ENCODE data around the gene FAM240A.
A peak's percentile ranks its signal among the peaks of the same experiment; 100 is the strongest.

Gene FAM240A

GRCh38 chr3:46619845-46620778 is 7.8 kb downstream of the FAM240A start:
- no peak for ATAC-seq (replicated peaks; ENCODE audit: extremely low read depth, poor library complexity, severe bottlenecking)
- Mint-ChIP-seq H3K9me3 (no peaks in the 10 kb centered on the region), H3K27me3 (peaks cover 64% of the 10 kb centered on the region), H3K4me3 (no peak overlapping the region), H3K27ac (ENCODE audit: low read depth) (no peak overlapping the region), H3K36me3 (ENCODE audit: insufficient read depth) (no peaks in the 10 kb centered on the region), H3K4me1 (no peaks in the 10 kb centered on the region)
- no peak for DNase-seq (ENCODE audit: low spot score in 2 of 2)

- DNase-seq (ENCODE audit: low spot score in 2 of 2): no peak
- no peak for ATAC-seq (replicated peaks; ENCODE audit: extremely low read depth, poor library complexity, severe bottlenecking)
- peaks cover 42% of the 10 kb centered on the region for H3K27me3 Mint-ChIP-seq
- peaks cover 5% of the 10 kb centered on the region for H3K4me1 Mint-ChIP-seq
- no peaks in the 10 kb centered on the region for H3K9me3 Mint-ChIP-seq
- H3K27ac Mint-ChIP-seq (ENCODE audit: low read depth): no peak overlapping the region
- no peak overlapping the region for H3K4me3 Mint-ChIP-seq
- no peaks in the 10 kb centered on the region for H3K36me3 Mint-ChIP-seq (ENCODE audit: insufficient read depth)
These were observed 12.2 kb downstream of the FAM240A start for GRCh38 chr3:46624533-46624932.

DNA sequence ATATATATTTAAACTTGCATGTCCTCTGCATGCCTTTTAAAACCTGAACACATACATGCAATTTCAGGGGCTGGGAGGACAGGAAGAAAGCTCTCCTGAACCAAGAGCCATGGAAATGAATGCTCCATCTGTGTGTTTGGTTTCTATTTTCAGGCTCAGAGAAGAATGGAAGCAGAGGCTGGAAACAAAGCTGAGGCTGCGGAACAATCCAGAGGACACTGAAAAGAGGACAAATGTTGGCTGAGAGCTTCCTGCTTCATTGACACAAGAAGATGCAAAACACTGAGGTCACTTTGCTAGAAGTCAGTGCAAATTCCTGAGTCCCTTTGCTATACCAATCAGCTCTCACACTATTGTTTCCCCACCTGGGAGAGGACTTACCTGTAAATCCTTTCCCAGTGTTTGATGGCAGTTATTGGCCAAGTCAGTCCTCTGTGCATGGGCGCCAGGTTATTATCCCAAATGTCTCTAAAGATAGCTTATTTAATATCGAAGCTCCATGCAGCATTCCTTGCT is 12.7 kb downstream of the FAM240A start:
- Mint-ChIP-seq H3K36me3 (ENCODE audit: insufficient read depth) (no peaks in the 10 kb centered on the region), H3K27ac (ENCODE audit: low read depth) (no peak overlapping the region), H3K27me3 (peaks cover 37% of the 10 kb centered on the region), H3K4me1 (peaks cover 7% of the 10 kb centered on the region), H3K9me3 (no peaks in the 10 kb centered on the region), H3K4me3 (no peak overlapping the region)
- no peak for ATAC-seq (replicated peaks; ENCODE audit: extremely low read depth, poor library complexity, severe bottlenecking)
- DNase-seq (ENCODE audit: low spot score in 2 of 2): no peak

DNA sequence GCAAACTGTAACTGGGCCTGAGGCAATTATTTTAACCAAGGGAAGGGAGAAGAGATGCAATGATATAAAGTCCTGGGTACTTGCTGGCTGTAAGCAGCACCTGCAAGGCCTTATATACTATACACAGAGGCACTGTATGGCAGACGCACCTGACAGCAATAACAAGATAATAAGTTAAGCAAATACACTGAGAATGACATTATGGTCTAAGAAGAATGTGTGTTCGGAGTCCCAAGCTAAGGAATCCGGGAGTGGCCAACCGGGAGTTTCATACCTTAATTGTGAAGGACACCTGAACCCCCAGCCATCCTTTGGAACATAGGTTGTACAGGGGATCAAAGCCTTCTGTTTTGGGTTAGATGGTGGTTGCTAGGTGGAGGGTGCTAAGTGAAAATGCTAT is 13.7 kb downstream of the FAM240A start:
- peaks cover 27% of the 10 kb centered on the region for H3K27me3 Mint-ChIP-seq
- H3K36me3 Mint-ChIP-seq (ENCODE audit: insufficient read depth): no peaks in the 10 kb centered on the region
- no peak overlapping the region for H3K4me3 Mint-ChIP-seq
- H3K4me1 Mint-ChIP-seq: peaks cover 7% of the 10 kb centered on the region
- ATAC-seq (replicated peaks; ENCODE audit: extremely low read depth, poor library complexity, severe bottlenecking): no peak
- no peaks in the 10 kb centered on the region for H3K9me3 Mint-ChIP-seq
- no peak for DNase-seq (ENCODE audit: low spot score in 2 of 2)
- H3K27ac Mint-ChIP-seq (ENCODE audit: low read depth): no peak overlapping the region

DNA sequence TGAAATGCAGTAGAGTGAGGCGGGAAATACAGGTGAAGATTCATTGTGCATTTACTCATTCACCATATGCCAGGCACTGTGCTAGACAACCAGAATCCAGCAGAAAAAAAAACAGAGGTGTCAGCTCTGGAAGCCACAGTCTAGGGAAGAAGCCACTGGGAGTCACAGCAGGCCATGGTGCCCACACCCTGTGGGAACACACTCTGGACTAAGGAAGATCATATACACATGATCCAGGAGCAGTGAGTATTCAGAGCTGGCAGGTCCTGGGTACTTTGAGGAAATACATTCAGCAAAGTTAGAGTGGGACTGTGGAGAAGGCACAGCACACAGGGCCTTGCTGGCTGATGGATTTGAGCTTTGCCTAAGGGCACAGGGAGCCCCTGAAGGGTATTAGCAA is 14.8 kb downstream of the FAM240A start:
- H3K36me3 Mint-ChIP-seq (ENCODE audit: insufficient read depth): no peaks in the 10 kb centered on the region
- DNase-seq (ENCODE audit: low spot score in 2 of 2): no peak
- peaks cover 7% of the 10 kb centered on the region for H3K4me1 Mint-ChIP-seq
- H3K4me3 Mint-ChIP-seq: no peak overlapping the region
- H3K27me3 Mint-ChIP-seq: peaks cover 26% of the 10 kb centered on the region
- no peaks in the 10 kb centered on the region for H3K9me3 Mint-ChIP-seq
- H3K27ac Mint-ChIP-seq (ENCODE audit: low read depth): no peak overlapping the region
- no peak for ATAC-seq (replicated peaks; ENCODE audit: extremely low read depth, poor library complexity, severe bottlenecking)

GRCh38 chr3:46628901-46629369 is 16.6 kb downstream of the FAM240A start:
- Mint-ChIP-seq H3K36me3 (ENCODE audit: insufficient read depth) (no peaks in the 10 kb centered on the region), H3K9me3 (no peaks in the 10 kb centered on the region), H3K27ac (ENCODE audit: low read depth) (peak overlapping the region; percentile 86), H3K4me1 (peaks cover 7% of the 10 kb centered on the region), H3K27me3 (peaks cover 11% of the 10 kb centered on the region), H3K4me3 (peak overlapping the region; percentile 58)
- DNase-seq (ENCODE audit: low spot score in 2 of 2) (no peak), ATAC-seq (replicated peaks; ENCODE audit: extremely low read depth, poor library complexity, severe bottlenecking) (no peak)

DNA sequence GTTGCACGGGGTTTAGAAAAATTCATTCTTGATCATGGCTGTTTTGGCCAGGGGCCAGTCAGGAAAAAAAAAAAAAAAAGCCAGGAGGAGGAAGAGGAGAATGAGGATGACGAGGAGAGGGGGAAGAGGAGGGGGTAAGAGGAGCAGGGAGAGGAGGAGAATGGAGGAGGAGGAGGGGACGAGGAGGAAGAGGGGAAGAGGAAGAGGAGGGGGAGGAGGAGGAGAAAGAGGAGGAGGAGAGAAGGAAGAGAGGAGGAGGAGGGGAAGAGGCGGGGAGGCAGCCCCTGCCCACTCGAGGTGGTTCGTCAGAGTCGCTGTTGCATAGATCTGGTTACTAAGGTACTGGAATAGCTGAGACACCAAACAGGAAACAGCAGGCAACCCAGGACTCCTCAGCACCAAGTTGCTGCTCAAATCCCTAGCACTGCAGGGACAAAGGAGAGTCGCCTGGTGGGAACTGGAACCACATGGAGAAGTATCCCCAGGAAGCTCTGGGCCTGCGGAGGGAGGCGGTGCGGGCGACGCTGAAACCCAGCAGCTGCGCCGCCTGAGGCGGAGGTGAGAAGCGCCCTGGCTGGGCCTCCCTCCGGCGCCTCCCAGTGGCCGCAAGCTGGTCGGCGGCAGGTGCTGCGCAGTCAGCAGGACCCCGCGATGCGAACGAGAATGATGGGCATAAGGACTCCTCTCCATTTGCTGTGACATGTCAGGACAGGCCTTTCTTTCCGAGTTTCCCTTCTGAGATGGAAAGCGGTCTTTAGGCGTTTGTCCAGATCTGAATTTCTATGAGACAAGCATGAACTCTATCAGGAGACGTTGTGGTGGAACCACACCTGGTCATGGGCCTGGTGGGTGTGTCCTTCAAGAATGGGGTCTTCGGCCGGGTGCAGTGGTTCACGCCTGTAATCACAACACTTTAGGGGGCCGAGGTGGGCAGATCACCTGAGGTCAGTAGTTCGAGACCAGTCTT is 17.5 kb downstream of the FAM240A start:
- Mint-ChIP-seq H3K9me3 (no peaks in the 10 kb centered on the region), H3K27ac (ENCODE audit: low read depth) (peak overlapping the region; percentile 86), H3K27me3 (peaks cover 7% of the 10 kb centered on the region), H3K4me3 (peak overlapping the region; percentile 58), H3K36me3 (ENCODE audit: insufficient read depth) (no peaks in the 10 kb centered on the region), H3K4me1 (peaks cover 7% of the 10 kb centered on the region)
- peak; percentile 92 for ATAC-seq (replicated peaks; ENCODE audit: extremely low read depth, poor library complexity, severe bottlenecking)
- DNase-seq (ENCODE audit: low spot score in 2 of 2): peak; percentile 60 to 64

DNA sequence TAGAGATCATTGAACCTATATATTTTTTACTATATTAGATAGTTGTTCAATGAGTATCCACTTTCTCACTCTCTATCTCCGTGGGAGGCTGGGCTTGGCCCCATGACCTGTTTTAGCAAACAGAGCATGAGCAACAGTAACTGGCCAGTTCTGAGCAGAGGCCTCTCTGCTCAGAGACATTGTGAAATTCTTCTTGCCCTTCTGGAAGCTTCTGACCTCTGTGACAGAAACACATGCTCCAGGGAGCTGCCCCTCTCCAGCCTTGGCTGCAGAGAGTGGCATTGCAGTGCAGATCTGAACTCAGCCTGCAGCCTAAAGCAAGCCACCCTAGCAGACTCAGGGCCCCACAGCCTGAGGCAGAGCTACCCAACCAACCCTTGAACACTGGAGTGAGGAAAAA is 20.5 kb downstream of the FAM240A start:
- Mint-ChIP-seq H3K4me3 (no peak overlapping the region), H3K27ac (ENCODE audit: low read depth) (no peak overlapping the region), H3K36me3 (ENCODE audit: insufficient read depth) (no peaks in the 10 kb centered on the region), H3K9me3 (no peaks in the 10 kb centered on the region), H3K4me1 (peaks cover 7% of the 10 kb centered on the region), H3K27me3 (peaks cover 8% of the 10 kb centered on the region)
- ATAC-seq (replicated peaks; ENCODE audit: extremely low read depth, poor library complexity, severe bottlenecking) (no peak), DNase-seq (ENCODE audit: low spot score in 2 of 2) (no peak)

DNA sequence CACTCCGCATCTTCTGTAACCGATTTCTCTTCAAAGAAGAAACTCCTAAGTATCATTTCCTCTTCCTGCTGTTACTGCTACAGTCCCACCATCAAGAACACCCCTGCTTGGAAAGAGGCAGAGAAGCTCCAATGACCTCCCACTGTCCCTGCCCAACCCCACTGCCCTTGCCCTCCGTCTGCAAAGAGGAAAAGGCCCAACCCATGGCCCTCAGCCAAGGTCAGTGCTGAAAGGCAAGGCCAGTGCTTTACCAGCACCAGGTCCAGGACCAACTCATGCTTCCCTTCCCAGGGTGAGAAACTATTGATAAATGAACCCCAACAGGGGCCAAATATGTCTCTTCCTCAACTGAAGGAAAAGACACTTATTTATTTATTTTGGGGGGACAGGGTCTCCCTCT is 22.5 kb downstream of the FAM240A start:
- no peak overlapping the region for H3K27ac Mint-ChIP-seq (ENCODE audit: low read depth)
- ATAC-seq (replicated peaks; ENCODE audit: extremely low read depth, poor library complexity, severe bottlenecking): no peak
- peaks cover 12% of the 10 kb centered on the region for H3K27me3 Mint-ChIP-seq
- DNase-seq (ENCODE audit: low spot score in 2 of 2): no peak
- H3K36me3 Mint-ChIP-seq (ENCODE audit: insufficient read depth): no peaks in the 10 kb centered on the region
- no peak overlapping the region for H3K4me3 Mint-ChIP-seq
- H3K4me1 Mint-ChIP-seq: no peaks in the 10 kb centered on the region
- H3K9me3 Mint-ChIP-seq: no peaks in the 10 kb centered on the region

- DNase-seq (ENCODE audit: low spot score in 2 of 2) (no peak), ATAC-seq (replicated peaks; ENCODE audit: extremely low read depth, poor library complexity, severe bottlenecking) (no peak)
- H3K4me1 Mint-ChIP-seq: no peaks in the 10 kb centered on the region
- H3K27me3 Mint-ChIP-seq: peaks cover 54% of the 10 kb centered on the region
- no peaks in the 10 kb centered on the region for H3K36me3 Mint-ChIP-seq (ENCODE audit: insufficient read depth)
- no peak overlapping the region for H3K4me3 Mint-ChIP-seq
- no peak overlapping the region for H3K27ac Mint-ChIP-seq (ENCODE audit: low read depth)
- peaks cover 7% of the 10 kb centered on the region for H3K9me3 Mint-ChIP-seq
These were observed 26.9 kb downstream of the FAM240A start for GRCh38 chr3:46639221-46639620.

GRCh38 chr3:46640927-46641326 is 28.6 kb downstream of the FAM240A start:
- Mint-ChIP-seq H3K4me1 (no peaks in the 10 kb centered on the region), H3K9me3 (peaks cover 7% of the 10 kb centered on the region), H3K27ac (ENCODE audit: low read depth) (no peak overlapping the region), H3K36me3 (ENCODE audit: insufficient read depth) (no peaks in the 10 kb centered on the region), H3K27me3 (peaks cover 57% of the 10 kb centered on the region), H3K4me3 (no peak overlapping the region)
- DNase-seq (ENCODE audit: low spot score in 2 of 2): no peak
- ATAC-seq (replicated peaks; ENCODE audit: extremely low read depth, poor library complexity, severe bottlenecking): no peak

DNA sequence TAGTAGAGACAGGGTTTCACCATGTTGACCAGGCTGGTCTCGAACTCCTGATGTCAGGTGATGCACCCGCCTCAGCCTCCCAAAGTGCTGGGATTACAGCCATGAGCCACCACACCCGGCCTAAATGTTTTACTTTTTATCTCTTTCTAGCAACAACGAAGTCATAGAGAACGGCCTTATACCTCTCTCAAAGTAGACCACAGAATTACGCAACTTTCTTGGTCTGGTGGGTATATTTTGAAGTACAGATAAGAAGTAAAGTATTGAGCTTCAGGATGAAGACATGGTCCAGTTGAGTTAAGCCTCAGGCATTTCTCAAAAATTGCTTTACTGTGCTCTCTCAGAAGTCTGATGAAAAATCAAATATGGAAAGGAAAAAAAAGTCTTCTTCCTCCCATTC is 30.6 kb downstream of the FAM240A start:
- no peak overlapping the region for H3K27ac Mint-ChIP-seq (ENCODE audit: low read depth)
- H3K36me3 Mint-ChIP-seq (ENCODE audit: insufficient read depth): no peaks in the 10 kb centered on the region
- peaks cover 66% of the 10 kb centered on the region for H3K27me3 Mint-ChIP-seq

More for the DNA sequence above, 30.6 kb downstream of the FAM240A start:
- DNase-seq (ENCODE audit: low spot score in 2 of 2): no peak
- peaks cover 7% of the 10 kb centered on the region for H3K9me3 Mint-ChIP-seq
- no peak overlapping the region for H3K4me3 Mint-ChIP-seq
- no peak for ATAC-seq (replicated peaks; ENCODE audit: extremely low read depth, poor library complexity, severe bottlenecking)
- H3K4me1 Mint-ChIP-seq: no peaks in the 10 kb centered on the region
